Calu3 (cell line): ENCODE results near the gene EYA2. TPM values are rescaled to one million over a fixed set of nuclear protein-coding genes. Genes with fewer than 3 reads are reported as not detected.

Experiments used
- BruUV-seq: library from RNA; stranded (reverse); fragments of 400-500 nt; replicated peaks from 2 replicates; lab custom pipeline; 2021; lab: Mats Ljungman, UMichigan
- CTCF ChIA-PET: fragments of 300-600 bp; sonication (Branson Sonifier 250); formaldehyde crosslinking; loops from one replicate; lab custom pipeline; 2022; ENCODE audit warnings: antibody characterized with exemption; lab: Charles Lee
- DNase-seq: peaks from one replicate; pipeline ENCODE4 v3.0.0; 2022
- H3K27ac Mint-ChIP-seq: one replicate; pipeline ENCODE4 v1.8.0; 2022; ENCODE audit warnings: mixed read lengths; ENCODE audit not compliant: unreplicated experiment
- H3K27me3 Mint-ChIP-seq: one replicate; pipeline ENCODE4 v1.8.0; 2022; ENCODE audit warnings: mixed read lengths; ENCODE audit not compliant: unreplicated experiment
- H3K36me3 Mint-ChIP-seq: one replicate; pipeline ENCODE4 v1.8.0; 2022; ENCODE audit warnings: mild to moderate bottlenecking, moderate library complexity, mixed read lengths; ENCODE audit not compliant: insufficient read depth, unreplicated experiment
- H3K4me1 Mint-ChIP-seq: one replicate; pipeline ENCODE4 v1.8.0; 2022; ENCODE audit warnings: mild to moderate bottlenecking, low read depth, mixed read lengths; ENCODE audit not compliant: unreplicated experiment
- H3K4me3 Mint-ChIP-seq: one replicate; pipeline ENCODE4 v1.8.0; 2022; ENCODE audit warnings: mild to moderate bottlenecking, low read depth, moderate library complexity, mixed read lengths; ENCODE audit not compliant: unreplicated experiment
- H3K9me3 Mint-ChIP-seq: one replicate; pipeline ENCODE4 v1.8.0; 2022; ENCODE audit warnings: low read depth, mixed read lengths; ENCODE audit not compliant: unreplicated experiment
- intact Hi-C: fragments of 100-400 bp; cut with micrococcal nuclease; formaldehyde crosslinking; loops from one replicate; pipeline ENCODE4 v1.10.0; 2022; ENCODE audit not compliant: unreplicated experiment
- total RNA-seq: library from RNA; stranded (reverse); gene quantifications from 2 replicates; pipeline ENCODE4 v1.2.3, GENCODE V29; 2022
- TF ChIP-seq, protein P1 (sequence below): fragments of 200-600 bp; IDR thresholded peaks from one replicate; pipeline ENCODE4 v1.8.0; 2022; ENCODE audit warnings: antibody characterized with exemption; ENCODE audit not compliant: unreplicated experiment

Gene EYA2
- total RNA-seq, 1 experiment from 2014 or later = 0.35 TPM

DNA sequence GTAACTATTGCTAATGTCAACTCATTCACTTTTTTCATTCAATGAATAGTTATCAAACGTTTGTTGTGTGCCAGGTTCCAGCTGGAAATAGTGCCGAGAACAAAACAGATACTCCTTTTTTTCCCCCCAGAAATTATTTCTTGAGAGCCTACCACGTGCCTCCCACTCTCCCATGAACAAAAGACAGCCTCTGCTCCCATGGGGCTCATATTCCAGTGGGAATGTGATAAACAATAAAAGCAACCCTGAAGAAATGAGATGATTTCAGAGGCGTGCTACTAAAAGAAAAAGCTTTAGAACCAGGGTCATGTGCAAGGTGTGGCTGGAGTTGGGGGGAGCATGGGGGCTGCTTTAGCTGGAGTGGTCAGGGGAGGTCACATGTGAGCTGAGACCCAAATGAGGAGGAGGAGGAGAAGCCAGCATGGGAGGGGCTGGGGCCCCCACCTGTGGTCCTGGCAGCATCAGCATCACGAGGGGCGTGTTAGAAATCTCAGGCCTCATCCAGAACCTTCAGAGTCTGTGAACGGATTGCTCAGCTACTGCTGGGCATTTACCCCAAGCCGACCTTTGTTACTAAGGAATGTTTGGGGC is 157.4 kb downstream of the EYA2 start:
- BruUV-seq = no TSS peak
- Mint-ChIP-seq H3K27me3 (peaks cover 55% of the 10 kb centered on the region), H3K36me3 (no peaks in the 10 kb centered on the region), H3K4me1 (peaks cover 8% of the 10 kb centered on the region), H3K4me3 (no peak overlapping the region), H3K27ac (no peak overlapping the region), H3K9me3 (no peaks in the 10 kb centered on the region)
- CTCF ChIA-PET = interaction anchor here (0.5 kb wide), 1 partner anchor 73 kb away, joined by 5 read pairs; no protein-coding TSS in a partner anchor
- TF ChIP-seq, protein P1, sequence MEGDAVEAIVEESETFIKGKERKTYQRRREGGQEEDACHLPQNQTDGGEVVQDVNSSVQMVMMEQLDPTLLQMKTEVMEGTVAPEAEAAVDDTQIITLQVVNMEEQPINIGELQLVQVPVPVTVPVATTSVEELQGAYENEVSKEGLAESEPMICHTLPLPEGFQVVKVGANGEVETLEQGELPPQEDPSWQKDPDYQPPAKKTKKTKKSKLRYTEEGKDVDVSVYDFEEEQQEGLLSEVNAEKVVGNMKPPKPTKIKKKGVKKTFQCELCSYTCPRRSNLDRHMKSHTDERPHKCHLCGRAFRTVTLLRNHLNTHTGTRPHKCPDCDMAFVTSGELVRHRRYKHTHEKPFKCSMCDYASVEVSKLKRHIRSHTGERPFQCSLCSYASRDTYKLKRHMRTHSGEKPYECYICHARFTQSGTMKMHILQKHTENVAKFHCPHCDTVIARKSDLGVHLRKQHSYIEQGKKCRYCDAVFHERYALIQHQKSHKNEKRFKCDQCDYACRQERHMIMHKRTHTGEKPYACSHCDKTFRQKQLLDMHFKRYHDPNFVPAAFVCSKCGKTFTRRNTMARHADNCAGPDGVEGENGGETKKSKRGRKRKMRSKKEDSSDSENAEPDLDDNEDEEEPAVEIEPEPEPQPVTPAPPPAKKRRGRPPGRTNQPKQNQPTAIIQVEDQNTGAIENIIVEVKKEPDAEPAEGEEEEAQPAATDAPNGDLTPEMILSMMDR = no peak
- no peak for DNase-seq
- intact Hi-C loops = no loop called here

- Mint-ChIP-seq H3K4me1 (peaks cover 16% of the 10 kb centered on the region), H3K36me3 (no peaks in the 10 kb centered on the region), H3K27me3 (peaks cover 48% of the 10 kb centered on the region), H3K27ac (no peak overlapping the region), H3K4me3 (no peak overlapping the region), H3K9me3 (no peaks in the 10 kb centered on the region)
- CTCF ChIA-PET = no interaction called here
- TF ChIP-seq, protein P1 = no peak
- no peak for DNase-seq
- BruUV-seq = no TSS peak
- intact Hi-C loops = no loop called here
Measured at GRCh38 chr20:47054506-47054905, 159.9 kb downstream of the EYA2 start.

DNA sequence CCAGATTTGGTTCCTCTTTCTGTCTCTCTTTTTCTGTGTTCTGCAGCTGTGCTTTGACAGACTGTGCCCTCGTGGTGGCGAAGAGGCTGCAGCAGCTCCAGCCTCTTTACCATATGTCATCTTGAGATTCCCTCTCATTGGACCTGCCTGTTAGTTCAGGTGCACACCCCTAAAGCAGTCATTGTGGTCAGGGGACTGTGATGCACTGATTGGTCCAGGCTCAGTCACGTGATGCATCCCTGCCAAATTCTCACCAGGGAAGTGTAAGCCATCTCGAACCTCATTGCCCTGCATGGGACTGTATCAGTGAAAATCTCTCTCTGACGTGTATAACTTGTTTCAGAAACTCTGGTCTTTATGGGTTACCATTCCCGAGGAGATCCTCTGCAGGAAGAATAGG is 160.3 kb downstream of the EYA2 start:
- TF ChIP-seq, protein P1 = no peak
- no peaks in the 10 kb centered on the region for H3K9me3 Mint-ChIP-seq
- no peak overlapping the region for H3K4me3 Mint-ChIP-seq
- no peak for DNase-seq
- H3K27me3 Mint-ChIP-seq = peaks cover 44% of the 10 kb centered on the region
- H3K4me1 Mint-ChIP-seq = peaks cover 12% of the 10 kb centered on the region
- H3K27ac Mint-ChIP-seq = no peak overlapping the region
- CTCF ChIA-PET = no interaction called here
- intact Hi-C loops = no loop called here
- BruUV-seq = no TSS peak
- H3K36me3 Mint-ChIP-seq = no peaks in the 10 kb centered on the region

GRCh38 chr20:47055699-47056369 is 161.2 kb downstream of the EYA2 start:
- TF ChIP-seq, protein P1 = no peak
- H3K27ac Mint-ChIP-seq = no peak overlapping the region
- no TSS peak for BruUV-seq
- peaks cover 10% of the 10 kb centered on the region for H3K4me1 Mint-ChIP-seq
- intact Hi-C loops = no loop called here
- no peak for DNase-seq
- CTCF ChIA-PET = no interaction called here
- H3K36me3 Mint-ChIP-seq = no peaks in the 10 kb centered on the region
- peaks cover 35% of the 10 kb centered on the region for H3K27me3 Mint-ChIP-seq
- H3K9me3 Mint-ChIP-seq = no peaks in the 10 kb centered on the region
- H3K4me3 Mint-ChIP-seq = no peak overlapping the region
